ENCODE results near the gene PRKAR2A.

DNA sequence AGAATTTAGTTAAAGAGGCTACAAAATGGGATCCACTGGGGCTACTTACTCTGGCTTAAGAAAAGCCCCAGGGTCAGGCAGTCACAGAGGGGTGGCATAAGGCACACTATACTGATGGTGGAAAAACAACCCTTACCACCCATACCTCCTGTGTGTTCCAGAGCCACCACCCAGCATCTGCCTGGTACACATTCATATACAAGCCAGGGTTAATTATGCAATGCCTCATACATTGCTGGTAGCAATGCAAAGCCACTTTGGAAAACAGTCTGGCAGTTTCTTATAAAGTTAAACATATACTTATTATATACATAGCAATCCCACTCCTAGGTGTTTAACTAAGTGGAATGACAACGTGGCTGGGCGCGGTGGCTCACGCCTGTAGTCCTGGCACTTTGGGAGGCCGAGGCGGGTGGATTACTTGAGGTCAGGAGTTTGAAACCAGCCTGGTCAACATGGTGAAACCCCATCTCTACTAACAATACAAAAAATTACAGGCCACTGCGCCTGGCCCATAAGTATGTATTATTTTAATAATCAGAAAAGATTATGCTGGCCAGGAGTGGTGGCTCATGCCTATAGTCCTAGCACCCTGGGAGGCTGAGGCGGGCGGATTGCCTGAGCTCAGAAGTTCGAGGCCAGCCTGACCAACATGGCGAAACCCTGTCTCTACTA is 146.8 kb downstream of the PRKAR2A start:
- TF ChIP-seq, protein P1, sequence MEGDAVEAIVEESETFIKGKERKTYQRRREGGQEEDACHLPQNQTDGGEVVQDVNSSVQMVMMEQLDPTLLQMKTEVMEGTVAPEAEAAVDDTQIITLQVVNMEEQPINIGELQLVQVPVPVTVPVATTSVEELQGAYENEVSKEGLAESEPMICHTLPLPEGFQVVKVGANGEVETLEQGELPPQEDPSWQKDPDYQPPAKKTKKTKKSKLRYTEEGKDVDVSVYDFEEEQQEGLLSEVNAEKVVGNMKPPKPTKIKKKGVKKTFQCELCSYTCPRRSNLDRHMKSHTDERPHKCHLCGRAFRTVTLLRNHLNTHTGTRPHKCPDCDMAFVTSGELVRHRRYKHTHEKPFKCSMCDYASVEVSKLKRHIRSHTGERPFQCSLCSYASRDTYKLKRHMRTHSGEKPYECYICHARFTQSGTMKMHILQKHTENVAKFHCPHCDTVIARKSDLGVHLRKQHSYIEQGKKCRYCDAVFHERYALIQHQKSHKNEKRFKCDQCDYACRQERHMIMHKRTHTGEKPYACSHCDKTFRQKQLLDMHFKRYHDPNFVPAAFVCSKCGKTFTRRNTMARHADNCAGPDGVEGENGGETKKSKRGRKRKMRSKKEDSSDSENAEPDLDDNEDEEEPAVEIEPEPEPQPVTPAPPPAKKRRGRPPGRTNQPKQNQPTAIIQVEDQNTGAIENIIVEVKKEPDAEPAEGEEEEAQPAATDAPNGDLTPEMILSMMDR (conservative IDR thresholded peaks at IDR 0.05 in 1 of 2, IDR thresholded peaks at IDR 0.05 in 1 of 2; ENCODE audit: low read depth in 1 of 2, low read length in 2 of 2), result no peak
- no peak for TF ChIP-seq EZH2 (IDR thresholded peaks at IDR 0.05; ENCODE audit: low read length, missing control alignments)
